GM19395 (cell line): ENCODE measurements around the gene HSD17B1.
A peak's percentile ranks its signal among the peaks of the same experiment; 100 is the strongest.
"Not testable (repeated sequence)": the region's sequence is repeated elsewhere in the genome, so short reads cannot be mapped to it uniquely, and the experiment has no call there.

Experiments
- ATAC-seq: cut with Tn5 transposase; IDR thresholded peaks from one replicate; pipeline ENCODE4 v1.9.1; 2021; ENCODE audit warnings: mild to moderate bottlenecking, moderate library complexity; ENCODE audit not compliant: unreplicated experiment

HSD17B1 gene

GRCh38 chr17:42545755-42546505 lies 6.8 kb upstream of the HSD17B1 start:
- ATAC-seq = not testable (repeated sequence)

GRCh38 chr17:42547001-42547461 lies 5.7 kb upstream of the HSD17B1 start:
- ATAC-seq = no peak

- no peak for ATAC-seq
These were observed 5.0 kb upstream of the HSD17B1 start for GRCh38 chr17:42547698-42548069.

GRCh38 chr17:42548070-42548837 lies 4.5 kb upstream of the HSD17B1 start:
- ATAC-seq = peak; percentile 59

- no peak for ATAC-seq
These were observed 3.5 kb upstream of the HSD17B1 start for GRCh38 chr17:42548993-42549755.

GRCh38 chr17:42553161-42553818 lies 567 bp downstream of the HSD17B1 start:
- ATAC-seq = no peak

GRCh38 chr17:42553866-42554249 lies 1.1 kb downstream of the HSD17B1 start:
- ATAC-seq = no peak

GRCh38 chr17:42554250-42555121 lies 1.8 kb downstream of the HSD17B1 start:
- peak; percentile 80 for ATAC-seq

GRCh38 chr17:42555122-42555622 lies 2.4 kb downstream of the HSD17B1 start:
- no peak for ATAC-seq

GRCh38 chr17:42555961-42556617 lies 3.4 kb downstream of the HSD17B1 start:
- not testable (repeated sequence) for ATAC-seq

- no peak for ATAC-seq
These were observed 6.4 kb downstream of the HSD17B1 start for GRCh38 chr17:42559075-42559474.

GRCh38 chr17:42560246-42560645 lies 7.5 kb downstream of the HSD17B1 start:
- no peak for ATAC-seq

- ATAC-seq = peak; percentile 62
These were observed 9.2 kb downstream of the HSD17B1 start, which contains the start of gene COASY for GRCh38 chr17:42561897-42562387. Gene COASY, plus strand, starts transcription at chr17:42562148. Its CDS starts 475 bp downstream, at chr17:42562623.

GRCh38 chr17:42562388-42563142 lies 9.8 kb downstream of the HSD17B1 start:
- no peak for ATAC-seq

GRCh38 chr17:42563143-42563509 lies 10.4 kb downstream of the HSD17B1 start:
- no peak for ATAC-seq

GRCh38 chr17:42563543-42563942 lies 10.8 kb downstream of the HSD17B1 start:
- no peak for ATAC-seq

- ATAC-seq = no peak
These were observed 11.2 kb downstream of the HSD17B1 start for GRCh38 chr17:42563950-42564349.

GRCh38 chr17:42564815-42565522 lies 12.2 kb downstream of the HSD17B1 start:
- no peak for ATAC-seq
